Occipital lobe (tissue), 2 donors: ENCODE data around the gene SPECC1L. TPM values are rescaled to one million over a fixed set of nuclear protein-coding genes. Genes with fewer than 3 reads are reported as not detected.

ENCODE experiments used
- DNase-seq: peaks from one replicate; lab custom pipeline; 2025; lab: John Stamatoyannopoulos, UW
- total RNA-seq: library from RNA; depleted of rRNA; stranded (reverse); fragments of >200 nt; gene quantifications from one replicate; pipeline ENCODE4 v1.2.3, GENCODE V29; 2014

Gene SPECC1L
- total RNA-seq, 1 donor from 2014 or later = 49.0 TPM

DNA sequence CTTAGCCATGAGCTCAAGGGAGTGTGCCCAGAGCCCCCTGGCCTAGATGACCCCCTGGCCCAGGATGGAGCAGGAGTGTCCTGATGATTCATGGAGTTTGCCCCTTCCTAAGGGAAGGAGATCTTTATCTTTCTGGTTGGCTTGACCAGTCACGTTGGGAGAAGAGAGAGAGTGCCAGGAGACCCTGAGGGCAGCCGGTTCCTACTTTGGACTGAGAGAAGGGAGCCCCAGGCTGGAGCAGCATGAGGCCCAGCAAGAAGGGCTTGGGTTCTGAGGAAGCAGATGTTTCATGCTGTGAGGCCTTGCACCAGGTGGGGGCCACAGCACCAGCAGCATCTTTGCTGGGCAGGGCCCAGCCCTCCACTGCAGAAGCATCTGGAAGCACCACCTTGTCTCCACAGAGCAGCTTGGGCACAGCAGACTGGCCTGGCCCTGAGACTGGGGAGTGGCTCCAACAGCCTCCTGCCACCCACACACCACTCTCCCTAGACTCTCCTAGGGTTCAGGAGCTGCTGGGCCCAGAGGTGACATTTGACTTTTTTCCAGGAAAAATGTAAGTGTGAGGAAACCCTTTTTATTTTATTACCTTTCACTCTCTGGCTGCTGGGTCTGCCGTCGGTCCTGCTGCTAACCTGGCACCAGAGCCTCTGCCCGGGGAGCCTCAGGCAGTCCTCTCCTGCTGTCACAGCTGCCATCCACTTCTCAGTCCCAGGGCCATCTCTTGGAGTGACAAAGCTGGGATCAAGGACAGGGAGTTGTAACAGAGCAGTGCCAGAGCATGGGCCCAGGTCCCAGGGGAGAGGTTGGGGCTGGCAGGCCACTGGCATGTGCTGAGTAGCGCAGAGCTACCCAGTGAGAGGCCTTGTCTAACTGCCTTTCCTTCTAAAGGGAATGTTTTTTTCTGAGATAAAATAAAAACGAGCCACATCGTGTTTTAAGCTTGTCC lies 171.0 kb downstream of the SPECC1L start:
- DNase-seq = no peak

GRCh38 chr22:24442352-24442744 lies 171.7 kb downstream of the SPECC1L start:
- DNase-seq = no peak

DNA sequence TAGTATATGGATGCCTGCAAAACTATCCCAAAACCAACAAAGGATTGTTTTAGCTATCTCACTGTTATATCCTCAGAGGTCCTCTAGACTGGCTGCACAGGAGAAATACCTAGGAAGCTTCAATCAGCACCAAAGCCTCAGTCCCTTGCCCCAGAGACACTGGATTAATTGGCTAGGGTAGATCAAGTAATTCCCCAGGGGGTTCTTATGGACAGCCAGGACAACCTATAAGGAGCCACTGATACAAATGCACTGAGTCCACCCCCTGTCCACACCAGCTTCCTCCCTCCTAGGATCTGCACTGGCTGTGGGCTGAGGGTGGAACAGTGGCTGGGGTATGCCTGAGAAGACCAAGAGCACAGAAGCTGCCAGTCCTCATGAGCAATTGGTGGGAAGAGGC lies 173.0 kb downstream of the SPECC1L start:
- DNase-seq = no peak

DNA sequence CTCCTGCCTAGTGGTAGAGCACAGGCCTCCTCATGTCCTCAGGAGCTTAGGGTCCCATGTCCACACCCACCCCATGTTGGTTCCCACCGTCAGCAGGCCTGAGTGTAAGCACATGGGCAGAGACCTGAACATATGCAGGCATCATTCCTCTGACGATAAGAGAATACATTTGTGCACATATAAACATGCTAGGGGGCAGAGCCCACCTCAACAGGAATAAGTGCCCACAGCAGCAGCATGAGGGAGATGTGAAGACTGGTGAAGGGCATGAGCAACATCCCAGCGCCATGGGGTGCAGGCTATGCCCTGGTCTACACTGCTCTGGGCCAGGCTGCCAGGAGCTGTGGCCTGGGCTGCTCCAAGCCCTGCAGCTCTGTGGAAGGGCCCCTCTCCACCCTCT lies 173.6 kb downstream of the SPECC1L start:
- DNase-seq = no peak

- no peak for DNase-seq
These were observed 174.3 kb downstream of the SPECC1L start for GRCh38 chr22:24444729-24445466.

DNA sequence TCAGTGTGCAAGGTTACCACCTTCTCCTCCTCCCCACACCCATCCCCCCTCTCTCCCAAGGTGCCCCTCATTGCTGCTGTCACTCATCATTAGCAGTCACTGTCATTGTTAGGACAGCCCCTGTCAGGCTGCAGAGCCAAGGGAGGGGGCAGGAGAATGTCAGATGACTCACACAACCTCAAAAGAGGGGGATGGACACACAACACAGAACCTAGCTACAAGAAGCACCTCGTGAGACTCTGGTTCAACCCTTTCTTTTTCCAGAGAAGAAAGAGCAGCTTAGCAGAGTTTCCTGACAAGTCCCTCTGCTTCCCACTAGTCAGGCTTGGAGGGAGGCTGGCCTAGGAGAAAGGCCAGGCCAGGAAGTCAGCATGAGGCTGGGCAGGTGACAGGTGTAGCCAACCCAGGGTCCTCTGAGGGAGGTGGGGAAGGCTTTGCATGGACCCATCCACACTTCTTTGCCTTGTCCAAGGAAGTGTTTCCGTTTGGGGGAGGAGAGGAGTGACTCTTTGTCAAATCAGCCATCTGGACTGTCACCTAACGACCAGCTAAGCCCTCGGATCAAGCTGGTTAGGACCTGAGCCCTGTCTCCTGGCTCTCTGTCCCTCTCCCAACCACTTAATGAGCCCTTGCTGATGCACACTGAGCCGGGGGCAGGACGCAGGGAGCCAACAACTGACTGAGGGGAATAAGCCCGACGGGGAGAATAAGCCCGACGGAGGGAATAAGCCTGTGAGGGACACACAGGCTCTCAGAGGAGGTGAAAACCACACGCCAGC lies 175.0 kb downstream of the SPECC1L start:
- no peak for DNase-seq

GRCh38 chr22:24446260-24446611 lies 175.6 kb downstream of the SPECC1L start:
- DNase-seq = no peak

DNA sequence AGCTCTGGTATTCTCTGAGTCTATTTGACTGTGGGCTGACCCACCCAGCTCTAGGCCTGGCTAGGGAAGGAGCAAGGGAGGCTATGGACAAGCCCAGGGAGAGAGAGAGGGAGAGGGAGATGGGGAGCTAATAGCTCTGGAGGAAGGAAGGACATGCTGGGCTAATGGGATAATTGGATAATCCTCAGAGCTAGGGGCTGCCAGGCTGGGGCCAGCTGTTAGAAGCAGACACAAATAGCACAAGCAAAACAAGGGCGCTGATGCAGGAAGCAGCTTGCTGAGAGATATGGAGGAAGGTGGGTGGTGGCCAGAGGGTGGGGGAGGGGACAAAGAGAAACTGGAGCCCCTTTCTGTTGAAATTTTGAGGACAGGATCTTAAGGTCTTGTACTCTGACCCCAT lies 180.0 kb downstream of the SPECC1L start:
- DNase-seq = no peak

DNA sequence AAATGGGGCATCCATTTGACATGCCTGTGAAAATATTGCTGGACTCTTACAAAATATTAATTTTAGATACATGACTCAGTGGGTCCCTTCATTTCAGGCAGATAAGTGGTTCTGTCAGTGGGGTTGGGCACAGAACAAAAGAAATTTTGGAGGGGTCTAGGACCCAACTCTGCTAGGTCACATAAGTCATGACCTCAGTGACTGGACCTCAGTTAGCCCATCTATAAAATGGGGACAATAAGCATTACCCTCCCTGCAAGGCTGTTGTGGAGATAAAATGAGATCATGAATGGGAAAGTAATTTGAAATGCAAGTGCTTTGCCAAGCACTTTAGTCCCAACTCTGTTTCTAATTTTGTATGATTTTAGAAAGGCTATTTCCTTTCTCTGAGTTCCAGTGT lies 180.5 kb downstream of the SPECC1L start:
- no peak for DNase-seq

DNA sequence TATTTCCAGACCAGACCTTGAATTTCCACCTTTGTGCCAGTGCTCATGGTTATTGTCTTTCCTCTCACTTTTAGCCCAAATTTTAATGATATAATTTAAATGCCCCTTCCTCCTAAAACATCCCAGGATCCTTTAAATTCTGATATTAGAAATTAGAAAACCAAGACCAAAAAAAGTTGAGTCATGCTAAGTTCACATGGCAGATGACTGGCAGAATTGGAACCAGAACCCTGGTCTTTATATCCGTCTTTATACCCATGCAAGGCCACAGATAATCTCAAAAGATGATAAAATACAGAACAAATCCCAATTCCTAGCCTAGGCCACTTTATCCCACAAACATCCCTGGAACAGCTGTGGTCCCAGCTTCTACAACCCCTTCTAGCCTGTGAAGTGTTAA lies 183.2 kb downstream of the SPECC1L start:
- no peak for DNase-seq

- DNase-seq = no peak
These were observed 184.4 kb downstream of the SPECC1L start for GRCh38 chr22:24455039-24455438.

DNA sequence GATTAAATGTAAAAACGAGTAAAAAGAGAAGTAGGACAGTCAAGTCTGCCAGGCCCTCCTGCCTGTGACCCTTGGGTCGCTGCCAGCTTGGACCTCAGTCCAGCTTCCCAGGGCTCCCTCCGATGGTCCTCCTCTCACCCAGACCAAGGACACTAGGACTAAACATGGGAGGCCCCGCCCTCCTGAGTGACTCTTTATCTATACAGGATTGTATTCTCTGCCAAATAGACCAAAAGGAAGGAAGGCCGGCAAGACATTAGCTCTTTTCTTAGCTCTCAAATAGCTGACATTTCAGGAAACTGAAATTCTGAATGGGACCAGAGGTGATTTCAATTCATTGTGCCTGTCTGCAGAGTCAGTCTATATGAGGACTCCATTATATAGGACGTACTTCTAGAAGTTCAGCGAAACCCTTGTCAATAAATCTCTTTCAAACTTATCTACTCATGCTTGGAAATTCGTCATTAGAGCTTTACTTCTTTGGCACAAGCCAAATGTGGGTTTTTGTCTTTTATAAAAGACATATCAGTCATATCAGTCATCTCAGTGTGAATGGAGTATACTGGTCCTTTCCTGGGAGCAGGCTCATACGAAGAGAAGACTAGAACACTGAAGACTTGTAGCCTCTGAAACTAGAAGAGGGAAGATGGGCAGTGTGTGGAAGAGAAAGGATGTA lies 185.3 kb downstream of the SPECC1L start:
- DNase-seq = no peak

- no peak for DNase-seq
These were observed 187.3 kb downstream of the SPECC1L start for GRCh38 chr22:24457894-24458420.

- no peak for DNase-seq
These were observed 189.3 kb downstream of the SPECC1L start for GRCh38 chr22:24459911-24460310.

- DNase-seq = no peak
These were observed 189.9 kb downstream of the SPECC1L start for GRCh38 chr22:24460418-24461089.

DNA sequence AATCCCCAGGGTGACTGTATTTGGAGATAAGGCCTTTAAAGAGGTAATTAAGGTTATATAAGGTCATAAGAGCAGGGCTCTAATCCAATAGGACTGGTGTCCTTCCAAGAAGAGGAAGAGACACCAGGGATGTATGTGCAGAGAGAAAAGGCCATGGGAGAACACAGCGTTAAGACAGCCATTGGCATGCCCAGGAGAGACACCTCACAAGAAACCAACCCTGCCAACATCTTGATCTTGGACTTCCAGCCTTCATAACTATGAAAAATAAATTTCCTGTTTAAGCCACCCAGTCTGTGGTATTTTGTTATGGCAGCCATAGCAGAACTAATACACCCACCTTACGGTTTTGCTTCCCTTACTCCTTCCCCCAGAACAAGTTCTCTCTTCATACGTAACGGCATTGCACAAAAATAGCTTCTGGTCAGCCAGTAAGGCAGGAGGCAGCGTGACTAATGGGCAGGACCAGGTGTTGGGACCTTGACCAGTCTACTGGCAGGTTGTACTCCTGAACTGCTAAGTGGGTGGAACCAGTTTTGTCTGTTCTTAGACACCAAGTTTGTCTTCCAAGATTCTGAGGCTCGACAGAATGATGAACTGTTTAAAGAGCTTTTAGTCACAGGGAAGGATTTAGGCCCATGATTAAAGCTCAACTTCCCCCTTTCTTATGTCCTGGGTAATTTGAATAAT lies 192.6 kb downstream of the SPECC1L start:
- no peak for DNase-seq

DNA sequence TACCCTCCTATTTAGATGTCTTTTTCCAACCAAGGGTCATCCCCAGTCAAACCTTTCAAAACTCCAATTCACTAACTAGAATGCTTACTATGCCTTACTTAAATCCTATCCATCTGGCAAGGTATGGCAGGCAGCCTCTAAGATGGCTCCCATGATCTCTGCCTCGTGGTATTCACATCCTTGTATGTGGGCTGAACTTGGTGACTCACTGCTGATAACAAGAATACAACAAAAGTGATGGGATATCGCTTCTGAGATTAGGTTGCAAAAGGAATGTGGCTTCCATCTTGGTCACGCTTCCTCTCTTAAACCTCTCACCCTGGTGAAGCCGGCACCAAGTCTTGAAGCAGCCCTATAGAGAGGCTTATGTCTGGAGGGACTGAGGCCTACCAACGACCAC lies 194.9 kb downstream of the SPECC1L start:
- no peak for DNase-seq

DNA sequence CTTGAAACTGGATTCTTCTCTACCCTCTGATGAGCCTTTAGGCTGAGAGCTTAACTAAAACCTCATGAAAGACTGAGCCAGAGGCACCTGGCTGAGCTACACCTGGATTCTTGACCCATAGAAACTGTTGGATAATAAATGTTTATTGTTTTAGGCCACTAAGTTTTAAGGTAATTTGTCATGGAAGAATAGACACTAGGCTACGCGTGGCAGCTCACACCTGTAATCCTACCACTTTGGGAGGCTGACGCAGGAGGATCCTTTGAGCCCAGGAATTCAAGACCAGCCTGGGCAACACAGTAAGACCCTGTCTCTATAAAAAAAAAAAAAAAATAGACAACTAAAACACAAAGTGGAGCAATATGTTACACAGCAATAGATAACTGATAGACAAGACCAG lies 195.3 kb downstream of the SPECC1L start:
- no peak for DNase-seq

GRCh38 chr22:24466716-24467328 lies 196.2 kb downstream of the SPECC1L start:
- no peak for DNase-seq

GRCh38 chr22:24467340-24467739 lies 196.7 kb downstream of the SPECC1L start:
- no peak for DNase-seq
